GM12891 (cell line): ENCODE results near the gene OR13C4.

ENCODE experiments used
- POLR2A ChIP-seq: IDR thresholded peaks from 2 replicates; pipeline ENCODE4 v1.6.1; 2011; ENCODE audit warnings: low read depth, low read length, control low read depth
- POLR2AphosphoS5 ChIP-seq: IDR thresholded peaks from 2 replicates; pipeline ENCODE4 v1.6.1; 2011; ENCODE audit warnings: low read depth, low read length, control low read depth
- SPI1 ChIP-seq: IDR thresholded peaks from 2 replicates; pipeline ENCODE4 v1.6.1; 2011; ENCODE audit warnings: low read depth, low read length, control low read depth
- TAF1 ChIP-seq: IDR thresholded peaks from 2 replicates; pipeline ENCODE4 v1.6.1; 2011; ENCODE audit warnings: low read depth, low read length, control low read depth

DNA sequence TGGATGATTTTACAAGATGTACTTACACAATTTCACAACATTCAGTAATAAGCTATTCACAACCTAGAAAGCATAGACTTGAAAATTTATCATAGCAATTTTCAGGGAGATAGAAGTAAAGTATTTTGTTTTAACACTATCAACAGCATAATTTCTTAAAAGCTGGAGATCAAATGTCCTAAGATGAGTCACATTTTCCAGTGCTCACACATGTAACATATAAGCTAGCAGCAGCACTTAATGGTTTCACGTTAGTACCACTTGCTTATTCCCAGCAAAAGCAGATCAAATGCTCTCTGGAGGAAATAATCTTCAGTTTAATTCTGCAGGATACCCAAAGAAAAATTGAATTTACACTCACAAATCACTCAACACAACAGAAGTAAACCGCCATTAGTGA, 48.4 kb upstream of the OR13C4 start:
- no peak for TF ChIP-seq POLR2A
- TF ChIP-seq POLR2AphosphoS5 = no peak
- no peak for TF ChIP-seq SPI1
- no peak for TF ChIP-seq TAF1
